Colon (tissue), 2 donors: ENCODE measurements around the gene ARHGEF39.

ENCODE experiments used
- FAIRE-seq: peaks from 2 replicates; lab custom pipeline; 2012; peaks lifted over from hg19 to GRCh38; lab: Jason Lieb, UNC
- donor health status: control.
- donor health status: control.

Gene ARHGEF39, protein sequence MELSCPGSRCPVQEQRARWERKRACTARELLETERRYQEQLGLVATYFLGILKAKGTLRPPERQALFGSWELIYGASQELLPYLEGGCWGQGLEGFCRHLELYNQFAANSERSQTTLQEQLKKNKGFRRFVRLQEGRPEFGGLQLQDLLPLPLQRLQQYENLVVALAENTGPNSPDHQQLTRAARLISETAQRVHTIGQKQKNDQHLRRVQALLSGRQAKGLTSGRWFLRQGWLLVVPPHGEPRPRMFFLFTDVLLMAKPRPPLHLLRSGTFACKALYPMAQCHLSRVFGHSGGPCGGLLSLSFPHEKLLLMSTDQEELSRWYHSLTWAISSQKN

DNA sequence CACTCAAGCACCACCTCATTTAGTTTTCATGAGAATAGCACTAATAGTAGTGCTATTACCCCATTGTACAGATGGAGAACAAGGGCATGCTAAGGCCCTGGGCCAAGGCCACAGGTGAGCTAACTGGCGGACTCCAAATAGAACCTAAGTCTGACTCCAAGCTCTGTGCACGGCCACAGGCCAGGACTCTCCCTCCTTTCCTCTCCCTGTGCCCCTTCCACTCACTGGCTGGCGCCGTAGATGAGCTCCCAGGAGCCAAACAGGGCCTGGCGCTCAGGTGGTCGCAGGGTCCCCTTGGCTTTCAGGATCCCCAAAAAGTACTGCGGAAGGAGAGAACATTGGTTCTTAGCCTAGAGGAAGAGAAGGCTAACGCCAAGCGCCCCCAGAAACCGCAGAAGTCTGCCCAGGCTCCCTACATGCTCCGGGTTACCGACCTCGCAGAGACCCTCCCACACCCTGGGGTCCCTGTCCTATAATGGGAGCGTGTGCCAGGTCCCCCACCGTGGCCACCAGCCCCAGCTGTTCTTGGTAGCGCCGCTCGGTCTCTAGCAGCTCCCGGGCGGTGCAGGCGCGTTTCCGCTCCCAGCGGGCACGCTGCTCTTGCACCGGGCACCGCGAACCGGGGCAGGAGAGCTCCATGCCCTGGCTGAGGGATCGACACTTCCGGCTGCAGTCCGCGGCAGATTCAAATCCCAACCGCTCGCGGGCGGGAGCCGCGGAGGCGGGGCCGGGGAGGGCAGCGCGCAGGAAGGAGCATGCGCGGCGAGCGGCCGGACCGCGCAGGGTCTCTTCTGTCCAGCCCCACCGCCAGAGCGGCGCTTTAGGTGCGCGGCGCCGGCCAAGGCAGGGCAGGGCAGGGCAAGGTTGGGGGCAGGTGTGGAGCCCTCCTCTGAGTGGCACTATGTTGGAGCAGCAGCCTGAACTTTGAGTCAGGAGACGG, at the start of gene ARHGEF39:
TSS of gene ARHGEF39 (minus strand) at position 665 of the 940 bp plus-strand sequence. CDS start at position 639, 26 bp downstream.
- FAIRE-seq = no peak

- no peak for FAIRE-seq
These were observed 49.1 kb upstream of the ARHGEF39 start for GRCh38 chr9:35714123-35714522.

- no peak for FAIRE-seq
These were observed 48.6 kb upstream of the ARHGEF39 start for GRCh38 chr9:35713578-35713977.

GRCh38 chr9:35712762-35713400, 47.9 kb upstream of the ARHGEF39 start:
- no peak for FAIRE-seq

GRCh38 chr9:35711501-35712428, 46.8 kb upstream of the ARHGEF39 start:
- FAIRE-seq = no peak

DNA sequence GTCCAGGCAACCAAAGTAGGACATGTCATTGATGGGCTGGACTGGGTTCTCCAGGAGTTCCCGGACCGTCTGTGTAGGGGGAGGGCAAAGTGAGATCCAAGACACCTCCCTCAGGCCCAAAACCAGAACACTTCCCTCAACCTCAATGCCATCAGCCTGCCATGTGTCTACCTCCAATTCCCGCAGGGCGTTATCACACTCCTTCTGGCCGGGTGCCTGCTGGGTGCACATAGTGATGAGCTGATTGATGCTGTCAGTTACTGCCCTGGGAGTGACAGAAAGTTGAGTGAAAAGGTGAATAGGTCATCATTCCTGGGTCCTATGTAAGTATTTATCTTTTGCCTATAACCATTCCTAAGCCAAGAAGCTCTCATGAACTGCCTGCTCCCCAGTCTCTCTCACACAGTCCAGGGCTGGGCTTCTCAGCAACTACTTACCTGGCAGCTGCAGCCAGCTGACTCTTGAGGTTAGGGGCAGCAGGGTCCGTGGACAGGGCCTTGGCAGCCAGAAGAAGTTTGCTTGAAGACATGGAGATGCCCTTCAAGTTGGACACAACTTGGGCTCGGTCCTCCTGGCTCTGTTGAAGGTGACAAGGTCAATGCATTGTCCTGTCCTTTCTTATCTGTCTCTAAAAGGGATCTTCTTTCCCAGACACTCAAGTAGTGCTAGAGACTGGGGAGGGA, 46.0 kb upstream of the ARHGEF39 start:
- FAIRE-seq = no peak

DNA sequence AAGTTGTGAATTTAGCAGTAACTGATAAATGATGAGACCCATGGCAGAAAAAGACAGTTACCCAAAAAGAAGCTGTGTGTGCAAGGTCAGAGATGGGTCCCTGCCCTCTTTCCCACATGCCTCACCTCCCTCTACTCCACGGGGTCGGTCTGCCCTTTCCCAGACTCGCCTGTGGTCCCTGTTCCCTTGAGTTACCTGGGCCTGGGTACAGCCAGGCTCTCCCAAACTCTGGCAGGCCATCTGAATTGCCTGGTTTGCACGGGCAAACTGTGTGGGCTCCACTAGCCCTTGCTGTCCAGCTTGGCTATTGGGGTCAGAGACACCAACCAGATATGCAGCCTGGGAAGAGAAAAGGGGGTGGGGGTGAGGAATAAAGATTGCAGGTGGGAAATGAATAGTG, 43.2 kb upstream of the ARHGEF39 start:
- FAIRE-seq = no peak

DNA sequence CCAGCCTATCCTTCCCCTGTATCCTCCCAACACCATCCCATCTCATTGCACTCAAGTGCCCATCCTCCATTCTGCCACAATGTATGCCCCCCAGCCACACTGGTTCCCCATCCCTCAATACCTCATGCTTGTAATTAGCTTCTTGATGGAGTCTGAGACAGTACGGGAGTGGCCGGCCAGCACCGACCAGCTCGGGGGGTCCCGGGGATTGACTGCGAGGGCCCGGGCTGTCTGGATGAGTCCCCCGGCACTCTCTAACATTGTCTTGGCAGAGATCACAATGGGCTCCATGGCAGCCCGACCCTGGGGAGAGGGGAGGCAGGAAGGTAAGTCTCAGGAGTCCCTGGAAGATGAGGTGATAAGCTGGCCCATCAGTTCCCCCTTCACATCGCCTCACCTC, 42.0 kb upstream of the ARHGEF39 start:
- FAIRE-seq = no peak

DNA sequence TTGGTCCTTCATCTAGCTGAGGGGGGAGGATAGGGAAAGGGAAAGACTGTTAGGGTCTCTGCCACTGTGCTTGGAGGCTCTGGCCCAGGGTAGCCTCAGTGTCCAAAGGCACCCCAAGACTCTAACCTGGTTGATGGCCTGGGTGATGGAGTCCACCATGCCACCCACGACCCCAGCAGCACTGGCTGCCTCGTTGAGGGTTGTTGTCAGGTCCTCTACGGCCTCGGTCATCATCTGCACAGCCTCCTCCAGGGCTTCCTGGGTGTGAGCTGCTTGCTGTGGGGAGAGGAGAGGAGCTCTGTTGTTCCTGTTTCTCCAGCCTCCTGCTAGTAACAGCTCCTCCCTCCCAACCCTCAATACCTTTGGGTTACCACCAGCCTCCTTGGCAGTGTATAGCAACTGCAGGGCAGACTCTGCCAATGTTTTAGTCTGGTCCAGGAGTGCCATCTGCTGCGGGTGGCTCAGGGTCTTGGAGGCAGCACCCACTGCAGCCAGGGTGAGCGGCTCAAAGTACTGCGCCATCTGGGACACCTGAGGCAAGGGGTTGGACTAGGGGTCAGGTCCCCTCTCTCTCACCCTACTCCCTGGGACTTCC, 40.9 kb upstream of the ARHGEF39 start:
- no peak for FAIRE-seq

- FAIRE-seq = no peak
These were observed 40.4 kb upstream of the ARHGEF39 start for GRCh38 chr9:35705372-35705771.

DNA sequence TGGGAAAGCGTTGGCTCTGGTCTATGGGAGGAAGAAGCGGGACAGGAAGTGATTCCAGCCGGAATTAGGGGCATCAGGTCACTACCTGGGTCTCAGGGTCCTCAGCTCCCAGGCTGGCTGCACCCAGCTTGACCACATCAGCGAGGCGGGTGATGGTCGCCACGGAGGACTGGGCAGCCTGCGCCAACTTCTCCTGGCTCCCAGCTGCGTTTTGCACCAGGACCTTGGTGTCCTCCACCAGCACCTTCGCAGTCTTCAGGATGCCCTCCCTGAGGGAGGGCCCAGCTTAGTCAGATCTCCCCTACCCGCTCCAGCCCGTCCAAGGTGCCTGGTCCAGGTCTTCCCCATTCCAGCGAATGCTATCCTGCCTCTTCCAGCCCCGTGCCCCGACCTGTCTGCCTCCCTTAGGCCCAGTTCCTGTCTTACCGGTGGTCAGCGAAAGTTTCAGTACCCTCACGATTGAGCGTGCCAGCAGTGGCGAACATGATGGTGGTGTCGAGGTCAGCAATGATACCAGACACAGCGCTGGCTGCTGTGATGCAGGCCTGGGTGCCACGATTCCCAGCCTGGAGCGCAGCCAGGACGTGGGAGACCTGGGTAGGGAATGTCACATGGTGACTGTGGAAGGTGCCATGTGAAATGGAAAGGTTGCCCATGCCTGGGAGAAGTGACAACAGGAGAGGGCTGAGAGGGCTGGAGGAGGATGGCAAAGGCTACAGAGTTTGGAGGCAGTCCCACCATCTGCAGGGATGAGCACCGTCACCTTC, 39.1 kb upstream of the ARHGEF39 start:
- no peak for FAIRE-seq

DNA sequence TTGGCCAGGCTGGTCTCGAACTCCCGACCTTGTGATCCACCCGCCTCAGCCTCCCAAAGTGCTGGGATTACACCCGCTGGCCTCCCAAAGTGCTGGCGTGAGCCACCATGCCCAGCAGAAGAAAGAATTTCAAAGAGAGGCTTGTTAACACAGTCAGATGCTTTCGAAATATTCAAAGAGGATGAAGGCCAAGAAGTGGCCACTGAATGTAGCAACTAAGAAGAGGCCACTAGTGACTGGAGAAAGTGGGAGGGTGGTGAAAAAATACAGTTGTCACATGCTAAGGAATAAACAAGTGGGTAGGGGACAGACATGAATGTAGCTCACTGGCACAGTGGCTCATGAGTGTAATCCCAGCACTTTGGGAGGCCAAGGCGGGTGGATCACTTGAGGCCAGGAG, 37.7 kb upstream of the ARHGEF39 start:
- FAIRE-seq = no peak

GRCh38 chr9:35700942-35701341, 35.9 kb upstream of the ARHGEF39 start:
- FAIRE-seq = no peak

GRCh38 chr9:35700031-35700430, 35.0 kb upstream of the ARHGEF39 start:
- FAIRE-seq = no peak

GRCh38 chr9:35698231-35698630, 33.2 kb upstream of the ARHGEF39 start:
- FAIRE-seq = no peak

- FAIRE-seq = no peak
These were observed 32.5 kb upstream of the ARHGEF39 start for GRCh38 chr9:35697486-35697885.

DNA sequence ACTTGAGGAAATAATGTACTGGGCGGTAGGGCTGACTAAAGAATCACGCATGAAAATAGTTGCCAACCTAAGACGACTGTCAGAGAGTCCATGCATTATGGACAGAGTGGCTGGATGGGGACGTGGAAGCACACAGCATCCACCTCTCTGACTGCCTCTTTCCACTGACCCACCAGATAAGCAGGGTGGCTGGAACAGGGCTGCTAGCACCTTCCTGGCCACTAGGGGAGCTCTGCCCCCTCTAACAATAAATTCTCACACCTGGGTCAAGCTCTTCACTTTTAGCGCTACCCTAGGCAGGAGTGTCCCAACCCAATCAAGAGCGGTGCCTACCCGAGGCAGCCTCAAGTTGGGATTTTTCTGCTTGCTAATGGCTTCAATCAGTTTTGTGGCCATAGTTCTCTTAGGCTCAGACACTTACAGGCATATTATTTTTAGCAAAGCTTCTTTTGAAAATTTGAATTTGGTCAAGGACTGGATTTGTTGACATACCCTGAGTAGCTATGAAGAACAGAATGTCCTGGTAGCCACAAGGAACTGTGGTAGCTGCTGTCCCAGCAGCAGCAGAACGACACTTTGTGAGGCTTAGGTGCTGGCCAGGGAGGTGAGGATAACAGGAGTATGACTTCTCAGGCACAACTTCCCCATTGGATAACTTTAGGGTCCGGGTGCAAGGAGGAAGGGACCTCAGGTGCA, 31.7 kb upstream of the ARHGEF39 start:
- no peak for FAIRE-seq

GRCh38 chr9:35695943-35696401, 31.0 kb upstream of the ARHGEF39 start:
- FAIRE-seq = no peak

DNA sequence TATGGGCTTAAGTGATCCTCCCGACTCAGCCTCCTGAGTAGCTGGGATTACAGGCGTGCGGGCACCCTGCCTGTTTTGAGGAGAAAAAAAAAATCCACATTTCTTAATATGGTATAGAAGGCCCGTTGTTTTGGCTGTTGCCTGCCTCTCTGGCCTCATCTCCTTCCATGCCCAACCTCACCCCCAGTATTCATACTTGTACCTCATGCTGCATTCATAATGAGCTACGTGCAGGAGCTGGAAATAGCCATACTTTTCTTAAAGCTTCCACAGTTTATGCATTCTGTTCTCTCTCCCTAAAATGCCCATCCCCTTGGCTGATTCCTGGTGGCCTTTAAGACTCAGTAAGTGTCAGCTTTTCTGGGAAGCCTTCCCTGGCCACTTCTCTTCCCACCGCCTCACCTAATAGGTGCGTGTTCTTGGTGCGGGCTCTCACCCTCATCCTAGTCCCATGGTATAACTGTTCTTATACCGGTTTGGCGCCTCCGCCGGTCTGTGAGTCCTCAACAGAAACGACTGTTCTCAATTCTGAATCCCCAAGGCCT, 26.8 kb upstream of the ARHGEF39 start:
- no peak for FAIRE-seq
